DOHH2 (cell line): Measurements from ENCODE around the gene HK2.

Experiments
- EZH2phosphoT487 ChIP-seq: fragments of 200-600 bp; sonication (generic); IDR thresholded peaks from 2 replicates; pipeline ENCODE4 v1.6.1; 2017; ENCODE audit warnings: borderline replicate concordance, mild to moderate bottlenecking, antibody characterized with exemption, low read length, moderate library complexity, mixed read lengths
- TF ChIP-seq, protein P1 (sequence below): fragments of 200-600 bp; sonication (generic); IDR thresholded peaks from one replicate; pipeline ENCODE4 v1.5.1; 2014; ENCODE audit warnings: antibody characterized with exemption, mild to moderate bottlenecking, low read depth, low read length; ENCODE audit not compliant: poor library complexity, severe bottlenecking

DNA sequence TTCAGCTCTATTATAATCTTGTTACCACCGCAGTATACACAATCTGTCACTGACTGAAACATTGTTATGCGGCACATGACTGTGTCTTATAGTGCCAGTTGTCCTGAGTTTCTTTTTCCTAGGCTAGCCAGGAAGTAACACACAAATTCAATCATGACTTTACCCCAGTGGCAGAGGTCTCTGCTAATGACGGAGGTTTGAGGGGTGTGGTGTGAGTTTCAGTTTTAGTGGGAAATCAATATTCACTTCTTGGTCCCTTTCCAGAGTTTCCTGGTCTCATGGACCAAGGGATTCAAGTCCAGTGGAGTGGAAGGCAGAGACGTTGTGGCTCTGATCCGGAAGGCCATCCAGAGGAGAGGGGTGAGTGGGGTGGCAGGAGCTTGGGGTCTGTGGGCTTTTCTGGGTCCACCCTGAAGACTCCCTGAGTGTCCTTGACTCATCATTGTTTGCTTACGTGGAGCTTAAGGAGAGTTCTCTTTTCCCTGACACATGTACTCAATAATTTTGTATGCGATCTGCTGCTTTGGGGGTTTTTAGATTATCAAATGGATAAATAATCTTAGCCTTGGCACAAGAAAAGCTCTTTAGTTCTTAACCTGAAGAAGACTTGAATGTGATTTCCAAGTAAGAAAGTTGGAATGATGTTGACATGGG is 39.2 kb downstream of the HK2 start:
- TF ChIP-seq, protein P1, sequence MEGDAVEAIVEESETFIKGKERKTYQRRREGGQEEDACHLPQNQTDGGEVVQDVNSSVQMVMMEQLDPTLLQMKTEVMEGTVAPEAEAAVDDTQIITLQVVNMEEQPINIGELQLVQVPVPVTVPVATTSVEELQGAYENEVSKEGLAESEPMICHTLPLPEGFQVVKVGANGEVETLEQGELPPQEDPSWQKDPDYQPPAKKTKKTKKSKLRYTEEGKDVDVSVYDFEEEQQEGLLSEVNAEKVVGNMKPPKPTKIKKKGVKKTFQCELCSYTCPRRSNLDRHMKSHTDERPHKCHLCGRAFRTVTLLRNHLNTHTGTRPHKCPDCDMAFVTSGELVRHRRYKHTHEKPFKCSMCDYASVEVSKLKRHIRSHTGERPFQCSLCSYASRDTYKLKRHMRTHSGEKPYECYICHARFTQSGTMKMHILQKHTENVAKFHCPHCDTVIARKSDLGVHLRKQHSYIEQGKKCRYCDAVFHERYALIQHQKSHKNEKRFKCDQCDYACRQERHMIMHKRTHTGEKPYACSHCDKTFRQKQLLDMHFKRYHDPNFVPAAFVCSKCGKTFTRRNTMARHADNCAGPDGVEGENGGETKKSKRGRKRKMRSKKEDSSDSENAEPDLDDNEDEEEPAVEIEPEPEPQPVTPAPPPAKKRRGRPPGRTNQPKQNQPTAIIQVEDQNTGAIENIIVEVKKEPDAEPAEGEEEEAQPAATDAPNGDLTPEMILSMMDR = no peak
- TF ChIP-seq EZH2phosphoT487 = no peak
